ENCODE results near the gene PIEZO1.

The PIEZO1 gene

GRCh38 chr16:88792668-88793250 lies 7.7 kb upstream of the PIEZO1 start:
- H4K20me1 ChIP-seq (ENCODE audit: control insufficient read depth, insufficient read depth, low read depth, low read length), result no peaks in the 10 kb centered on the region
- H3K79me2 ChIP-seq (ENCODE audit: control insufficient read depth, low read length), result no peaks in the 10 kb centered on the region
- peak overlapping the region; percentile 67 for H3K4me3 ChIP-seq (ENCODE audit: low read length)
- no peaks in the 10 kb centered on the region for H3K9me3 ChIP-seq (ENCODE audit: control insufficient read depth, insufficient read depth, low read length)
- H3K9me2 ChIP-seq (replicated peaks; ENCODE audit: control insufficient read depth, low read length), result no peaks in the 10 kb centered on the region
- no peaks in the 10 kb centered on the region for H3K27me3 ChIP-seq (ENCODE audit: control insufficient read depth, low read length)
- H3K4me2 ChIP-seq (ENCODE audit: low read length), result peak overlapping the region; percentile 77
- peaks cover 11% of the 10 kb centered on the region for H3F3A ChIP-seq (ENCODE audit: control insufficient read depth, insufficient read depth)
- no peaks in the 10 kb centered on the region for H3K36me3 ChIP-seq (ENCODE audit: control insufficient read depth, low read length)
- TF ChIP-seq CTCF (IDR thresholded peaks at IDR 0.05; ENCODE audit: low read depth, low read length, poor library complexity, severe bottlenecking) (no peak), EZH2phosphoT487 (IDR thresholded peaks at IDR 0.05; ENCODE audit: borderline replicate concordance, low read length) (no peak)
- peaks cover 62% of the 10 kb centered on the region for H3K4me1 ChIP-seq (ENCODE audit: control insufficient read depth, low read length)
- peak overlapping the region; percentile 69 for H3K27ac ChIP-seq (ENCODE audit: low read depth, low read length)

GRCh38 chr16:88792078-88792550 lies 7.1 kb upstream of the PIEZO1 start:
- Histone ChIP-seq H3K36me3 (ENCODE audit: control insufficient read depth, low read length) (no peaks in the 10 kb centered on the region), H3K9me3 (ENCODE audit: control insufficient read depth, insufficient read depth, low read length) (no peaks in the 10 kb centered on the region), H3K27me3 (ENCODE audit: control insufficient read depth, low read length) (no peaks in the 10 kb centered on the region), H4K20me1 (ENCODE audit: control insufficient read depth, insufficient read depth, low read depth, low read length) (no peaks in the 10 kb centered on the region), H3K79me2 (ENCODE audit: control insufficient read depth, low read length) (no peaks in the 10 kb centered on the region), H3K9me2 (replicated peaks; ENCODE audit: control insufficient read depth, low read length) (no peaks in the 10 kb centered on the region), H3F3A (ENCODE audit: control insufficient read depth, insufficient read depth) (peaks cover 15% of the 10 kb centered on the region), H3K4me3 (ENCODE audit: low read length) (no peak overlapping the region), H3K4me1 (ENCODE audit: control insufficient read depth, low read length) (peaks cover 62% of the 10 kb centered on the region), H3K27ac (ENCODE audit: low read depth, low read length) (no peak overlapping the region), H3K4me2 (ENCODE audit: low read length) (no peak overlapping the region)
- TF ChIP-seq CTCF (IDR thresholded peaks at IDR 0.05; ENCODE audit: low read depth, low read length, poor library complexity, severe bottlenecking) (no peak), EZH2phosphoT487 (IDR thresholded peaks at IDR 0.05; ENCODE audit: borderline replicate concordance, low read length) (no peak)

- H3K9me2 ChIP-seq (replicated peaks; ENCODE audit: control insufficient read depth, low read length), result no peaks in the 10 kb centered on the region
- H3K79me2 ChIP-seq (ENCODE audit: control insufficient read depth, low read length), result peaks cover 3% of the 10 kb centered on the region; the same call in 1 of the 2 replicates
- peaks cover 65% of the 10 kb centered on the region for H3K4me1 ChIP-seq (ENCODE audit: control insufficient read depth, low read length)
- H3F3A ChIP-seq (ENCODE audit: control insufficient read depth, insufficient read depth), result peaks cover 8% of the 10 kb centered on the region
- H4K20me1 ChIP-seq (ENCODE audit: control insufficient read depth, insufficient read depth, low read depth, low read length), result no peaks in the 10 kb centered on the region
- TF ChIP-seq CTCF (IDR thresholded peaks at IDR 0.05; ENCODE audit: low read depth, low read length, poor library complexity, severe bottlenecking), result no peak
- no peak for TF ChIP-seq EZH2phosphoT487 (IDR thresholded peaks at IDR 0.05; ENCODE audit: borderline replicate concordance, low read length)
- H3K27me3 ChIP-seq (ENCODE audit: control insufficient read depth, low read length), result no peaks in the 10 kb centered on the region
- H3K27ac ChIP-seq (ENCODE audit: low read depth, low read length), result peak overlapping the region; percentile 53
- H3K4me2 ChIP-seq (ENCODE audit: low read length), result peak overlapping the region; percentile 67
- H3K9me3 ChIP-seq (ENCODE audit: control insufficient read depth, insufficient read depth, low read length), result no peaks in the 10 kb centered on the region
- H3K36me3 ChIP-seq (ENCODE audit: control insufficient read depth, low read length), result no peaks in the 10 kb centered on the region
- H3K4me3 ChIP-seq (ENCODE audit: low read length), result peak overlapping the region; percentile 52
Measured at GRCh38 chr16:88790312-88791211, 5.5 kb upstream of the PIEZO1 start.

Measured in DOHH2 (cell line).